CD4-positive, alpha-beta T cell treated with Interleukin-1 beta for 1 hour (primary cell): ENCODE results near the gene ULK4.
A peak's percentile ranks its signal among the peaks of the same experiment; 100 is the strongest.

Experiments used
- DNase-seq, 2 donors: peaks; one replicate each; pipeline ENCODE4 v3.0.0-alpha.2; 2020 to 2022

Gene ULK4

GRCh38 chr3:41629072-41629471, 332.8 kb downstream of the ULK4 start:
- DNase-seq: no peak

- no peak for DNase-seq
Observed at GRCh38 chr3:41627477-41628087, 334.3 kb downstream of the ULK4 start.

GRCh38 chr3:41612853-41613252, 349.1 kb downstream of the ULK4 start:
- DNase-seq: no peak

- no peak for DNase-seq
Observed at GRCh38 chr3:41611008-41611407, 350.9 kb downstream of the ULK4 start.

GRCh38 chr3:41608347-41608746, 353.6 kb downstream of the ULK4 start:
- no peak for DNase-seq

GRCh38 chr3:41603807-41604206, 358.1 kb downstream of the ULK4 start:
- no peak for DNase-seq

GRCh38 chr3:41602121-41602520, 359.8 kb downstream of the ULK4 start:
- no peak for DNase-seq

GRCh38 chr3:41601404-41601987, 360.4 kb downstream of the ULK4 start:
- DNase-seq: no peak

- DNase-seq: no peak
Observed at GRCh38 chr3:41600616-41601015, 361.3 kb downstream of the ULK4 start.

GRCh38 chr3:41599127-41599484, 362.8 kb downstream of the ULK4 start:
- no peak for DNase-seq

- no peak for DNase-seq
Observed at GRCh38 chr3:41598402-41599126, 363.3 kb downstream of the ULK4 start.

- no peak for DNase-seq
Observed at GRCh38 chr3:41593774-41594173, 368.1 kb downstream of the ULK4 start.

GRCh38 chr3:41592753-41593510, 369.0 kb downstream of the ULK4 start:
- DNase-seq: no peak

- DNase-seq: no peak
Observed at GRCh38 chr3:41583014-41583413, 378.9 kb downstream of the ULK4 start.

GRCh38 chr3:41581700-41582099, 380.2 kb downstream of the ULK4 start:
- DNase-seq: peak in 1 of 2 donors; percentile 5

- no peak for DNase-seq
Observed at GRCh38 chr3:41580274-41580959, 381.5 kb downstream of the ULK4 start.

GRCh38 chr3:41579861-41580260, 382.0 kb downstream of the ULK4 start:
- no peak for DNase-seq

GRCh38 chr3:41578798-41579197, 383.1 kb downstream of the ULK4 start:
- DNase-seq: no peak

GRCh38 chr3:41575724-41576123, 386.2 kb downstream of the ULK4 start:
- no peak for DNase-seq

- no peak for DNase-seq
Observed at GRCh38 chr3:41574900-41575299, 387.0 kb downstream of the ULK4 start.

- no peak for DNase-seq
Observed at GRCh38 chr3:41573591-41573990, 388.3 kb downstream of the ULK4 start.

GRCh38 chr3:41572092-41572491, 389.8 kb downstream of the ULK4 start:
- no peak for DNase-seq
